G401 (cell line): ENCODE results near the gene HTR2A. TPM values are rescaled to one million over a fixed set of nuclear protein-coding genes. Genes with fewer than 3 reads are reported as not detected.

Source experiments
- total RNA-seq: library from RNA; depleted of rRNA; stranded (reverse); fragments of >200 nt; shearing (Covaris generic); gene quantifications from 2 replicates; pipeline ENCODE4 v1.2.3, GENCODE V29; 2014; rRNA removed

Gene HTR2A
- total RNA-seq, 1 experiment from 2014 or later = not detected

Other genes starting within 250 kb of the HTR2A start
- 139 and 142 TPM in 2 replicates for gene ESD, start 99.9 kb downstream of the HTR2A start, total RNA-seq